Measurements from ENCODE around the gene RAB7B. TPM values are rescaled to one million over a fixed set of nuclear protein-coding genes. Genes with fewer than 3 reads are reported as not detected.

Gene RAB7B
- total RNA-seq, 3 donors from 2014 or later (not counting 1 experiment from before 2014, with no cell fraction given), result 0.19 TPM; not detected in 2

GRCh38 chr1:205985330-205986005, 17.7 kb downstream of the RAB7B start:
- Mint-ChIP-seq H3K4me1 (no peaks in the 10 kb centered on the region), H3K36me3 (no peaks in the 10 kb centered on the region), H3K4me3 (no peak overlapping the region), H3K9me3 (no peaks in the 10 kb centered on the region), H3K27ac (no peak overlapping the region), H3K27me3 (ENCODE audit: low read depth in 2 of 2) (peaks cover 8 to 10% of the 10 kb centered on the region in 2 donors)
- no peaks in the 10 kb centered on the region for H3K4me1 ChIP-seq (ENCODE audit: control insufficient read depth, insufficient read depth, low read length)
- H3K27me3 ChIP-seq (ENCODE audit: control insufficient read depth, insufficient read depth, low read length), result no peaks in the 10 kb centered on the region
- 89% methylated on average over 8 of the region's 9 CpGs for WGBS (ENCODE audit: insufficient coverage)
- intact Hi-C loops (cut with micrococcal nuclease), result no loop called here
- no peak overlapping the region for H3K4me3 ChIP-seq (ENCODE audit: low read length)
- H3K36me3 ChIP-seq (ENCODE audit: control insufficient read depth, insufficient read depth, low read length), result no peaks in the 10 kb centered on the region
- DNase-seq, result no peak
- H3K9me3 ChIP-seq (ENCODE audit: control insufficient read depth, insufficient read depth, low read length), result no peaks in the 10 kb centered on the region
- ATAC-seq, result no peak
- no peak for TF ChIP-seq CTCF (IDR thresholded peaks at IDR 0.05)
- H3K27ac ChIP-seq (ENCODE audit: low read length), result no peak overlapping the region

GRCh38 chr1:205983925-205984725, 19.1 kb downstream of the RAB7B start:
- intact Hi-C loops (cut with micrococcal nuclease), result no loop called here
- Mint-ChIP-seq H3K4me3 (no peak overlapping the region), H3K27ac (no peak overlapping the region), H3K4me1 (no peaks in the 10 kb centered on the region), H3K9me3 (no peaks in the 10 kb centered on the region), H3K36me3 (no peaks in the 10 kb centered on the region), H3K27me3 (ENCODE audit: low read depth in 2 of 2) (peaks cover 0 to under 1% of the 10 kb centered on the region in 2 donors)
- no peaks in the 10 kb centered on the region for H3K4me1 ChIP-seq (ENCODE audit: control insufficient read depth, insufficient read depth, low read length)
- H3K27me3 ChIP-seq (ENCODE audit: control insufficient read depth, insufficient read depth, low read length), result no peaks in the 10 kb centered on the region
- no peak for TF ChIP-seq CTCF (IDR thresholded peaks at IDR 0.05)
- 39% methylated on average over 14 of the region's 14 CpGs for WGBS (ENCODE audit: insufficient coverage)
- H3K4me3 ChIP-seq (ENCODE audit: low read length), result no peak overlapping the region
- ATAC-seq (peak in 1 of 3 donors; percentile 48), DNase-seq (peak in 1 of 2 donors; percentile 14)
- H3K9me3 ChIP-seq (ENCODE audit: control insufficient read depth, insufficient read depth, low read length), result no peaks in the 10 kb centered on the region
- no peak overlapping the region for H3K27ac ChIP-seq (ENCODE audit: low read length)
- no peaks in the 10 kb centered on the region for H3K36me3 ChIP-seq (ENCODE audit: control insufficient read depth, insufficient read depth, low read length)

GRCh38 chr1:205981257-205981656, 21.9 kb downstream of the RAB7B start:
- no peaks in the 10 kb centered on the region for H3K36me3 Mint-ChIP-seq
- H3K27me3 Mint-ChIP-seq (ENCODE audit: low read depth in 2 of 2), result no peaks in the 10 kb centered on the region
- H3K27ac ChIP-seq (ENCODE audit: low read length), result no peak overlapping the region
- ATAC-seq (no peak), DNase-seq (no peak)
- no peak overlapping the region for H3K27ac Mint-ChIP-seq
- no peaks in the 10 kb centered on the region for H3K4me1 ChIP-seq (ENCODE audit: control insufficient read depth, insufficient read depth, low read length)
- TF ChIP-seq CTCF (IDR thresholded peaks at IDR 0.05), result no peak
- H3K9me3 Mint-ChIP-seq, result no peaks in the 10 kb centered on the region
- 100% methylated on average over 1 of the region's 1 CpG for WGBS (ENCODE audit: insufficient coverage)
- H3K27me3 ChIP-seq (ENCODE audit: control insufficient read depth, insufficient read depth, low read length), result no peaks in the 10 kb centered on the region
- H3K4me3 Mint-ChIP-seq, result no peak overlapping the region
- H3K36me3 ChIP-seq (ENCODE audit: control insufficient read depth, insufficient read depth, low read length), result no peaks in the 10 kb centered on the region
- no peak overlapping the region for H3K4me3 ChIP-seq (ENCODE audit: low read length)
- no peaks in the 10 kb centered on the region for H3K4me1 Mint-ChIP-seq
- intact Hi-C loops (cut with micrococcal nuclease), result no loop called here
- H3K9me3 ChIP-seq (ENCODE audit: control insufficient read depth, insufficient read depth, low read length), result no peaks in the 10 kb centered on the region

All from natural killer cell (primary cell).